Nephron (organoid): Measurements from ENCODE around the gene ZFYVE28.

Source experiments
- H3K27ac Mint-ChIP-seq, 3 experiments: 2 replicates each; pipeline ENCODE4 v1.8.0; 2020; ENCODE audit warnings: mixed read lengths in 3 of 3, mild to moderate bottlenecking in 2 of 3, moderate library complexity in 1 of 3
- H3K27me3 Mint-ChIP-seq: 2 replicates; pipeline ENCODE4 v1.8.0; 2021; ENCODE audit warnings: low read depth, mild to moderate bottlenecking, moderate library complexity, mixed read lengths
- H3K36me3 Mint-ChIP-seq: 2 replicates; pipeline ENCODE4 v1.8.0; 2020; ENCODE audit warnings: low read depth, mixed read lengths
- H3K4me1 Mint-ChIP-seq: 2 replicates; pipeline ENCODE4 v1.8.0; 2020; ENCODE audit warnings: mixed read lengths
- H3K4me3 Mint-ChIP-seq, 3 experiments: 2 replicates each; pipeline ENCODE4 v1.8.0; 2020; ENCODE audit warnings: mild to moderate bottlenecking in 3 of 3, mixed read lengths in 3 of 3, moderate library complexity in 2 of 3
- H3K9me3 Mint-ChIP-seq: 2 replicates; pipeline ENCODE4 v1.8.0; 2020; ENCODE audit warnings: mixed read lengths
- CTCF ChIP-seq, 3 experiments: fragments of 200-600 bp; sonication (generic); IDR thresholded peaks; one replicate each; pipeline ENCODE4 v1.5.0; 2021; ENCODE audit warnings: antibody characterized with exemption in 3 of 3; ENCODE audit not compliant: unreplicated experiment in 3 of 3

ZFYVE28 gene

GRCh38 chr4:2252530-2253091 lies 165.8 kb downstream of the ZFYVE28 start:
- Mint-ChIP-seq H3K27me3 (no peaks in the 10 kb centered on the region), H3K9me3 (no peaks in the 10 kb centered on the region), H3K36me3 (peaks cover 15% of the 10 kb centered on the region), H3K4me3 (no peak overlapping the region), H3K27ac (no peak overlapping the region), H3K4me1 (peaks cover 21% of the 10 kb centered on the region)
- no peak for TF ChIP-seq CTCF (IDR thresholded peaks at IDR 0.05; ENCODE audit: unreplicated experiment in 3 of 3)

DNA sequence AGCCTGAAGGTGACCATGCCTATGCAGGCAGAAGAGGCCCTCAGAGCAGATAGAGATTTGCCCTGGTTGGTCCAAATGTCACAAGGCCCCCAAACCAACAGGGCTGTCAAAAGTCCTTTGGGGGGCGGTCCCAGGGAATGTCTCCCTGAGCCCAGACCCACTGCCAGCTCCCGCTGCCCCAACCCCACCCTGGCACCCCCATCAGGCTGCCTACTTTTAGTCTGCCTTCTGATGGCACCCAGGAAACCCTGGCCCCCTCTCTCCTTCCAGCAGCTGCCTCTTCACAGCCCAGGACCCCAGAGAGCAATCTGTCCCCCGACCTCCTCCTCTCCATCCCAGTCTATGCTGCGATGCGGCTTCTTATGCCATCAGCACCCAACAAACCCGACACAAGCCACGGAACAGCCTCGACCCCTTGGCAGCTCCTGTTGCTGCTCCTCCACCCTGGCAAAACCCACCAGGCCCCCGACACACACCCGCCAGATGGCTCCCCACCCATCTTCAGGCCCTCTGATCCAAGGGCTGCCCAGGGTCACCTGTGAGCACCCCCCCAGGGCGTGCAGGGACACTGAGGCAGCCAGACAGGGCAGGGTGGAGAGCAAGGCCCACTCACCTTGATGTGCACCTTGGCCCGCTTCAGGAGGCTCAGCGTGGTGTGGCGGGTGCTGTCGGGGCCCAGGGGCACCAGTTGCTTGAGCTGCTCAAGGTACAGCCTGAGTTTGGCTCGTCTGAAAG lies 166.5 kb downstream of the ZFYVE28 start:
- no peak overlapping the region for H3K27ac Mint-ChIP-seq
- no peak for TF ChIP-seq CTCF (IDR thresholded peaks at IDR 0.05; ENCODE audit: unreplicated experiment in 3 of 3)
- H3K9me3 Mint-ChIP-seq, result no peaks in the 10 kb centered on the region
- H3K36me3 Mint-ChIP-seq, result peaks cover 15% of the 10 kb centered on the region
- peaks cover 15% of the 10 kb centered on the region for H3K4me1 Mint-ChIP-seq
- H3K4me3 Mint-ChIP-seq, result no peak overlapping the region
- no peaks in the 10 kb centered on the region for H3K27me3 Mint-ChIP-seq

GRCh38 chr4:2251073-2251794 lies 167.2 kb downstream of the ZFYVE28 start:
- H3K27ac Mint-ChIP-seq, result no peak overlapping the region
- H3K9me3 Mint-ChIP-seq, result no peaks in the 10 kb centered on the region
- H3K4me1 Mint-ChIP-seq, result peaks cover 13% of the 10 kb centered on the region
- peaks cover 15% of the 10 kb centered on the region for H3K36me3 Mint-ChIP-seq
- H3K4me3 Mint-ChIP-seq, result no peak overlapping the region
- no peak for TF ChIP-seq CTCF (IDR thresholded peaks at IDR 0.05; ENCODE audit: unreplicated experiment in 3 of 3)
- H3K27me3 Mint-ChIP-seq, result no peaks in the 10 kb centered on the region

DNA sequence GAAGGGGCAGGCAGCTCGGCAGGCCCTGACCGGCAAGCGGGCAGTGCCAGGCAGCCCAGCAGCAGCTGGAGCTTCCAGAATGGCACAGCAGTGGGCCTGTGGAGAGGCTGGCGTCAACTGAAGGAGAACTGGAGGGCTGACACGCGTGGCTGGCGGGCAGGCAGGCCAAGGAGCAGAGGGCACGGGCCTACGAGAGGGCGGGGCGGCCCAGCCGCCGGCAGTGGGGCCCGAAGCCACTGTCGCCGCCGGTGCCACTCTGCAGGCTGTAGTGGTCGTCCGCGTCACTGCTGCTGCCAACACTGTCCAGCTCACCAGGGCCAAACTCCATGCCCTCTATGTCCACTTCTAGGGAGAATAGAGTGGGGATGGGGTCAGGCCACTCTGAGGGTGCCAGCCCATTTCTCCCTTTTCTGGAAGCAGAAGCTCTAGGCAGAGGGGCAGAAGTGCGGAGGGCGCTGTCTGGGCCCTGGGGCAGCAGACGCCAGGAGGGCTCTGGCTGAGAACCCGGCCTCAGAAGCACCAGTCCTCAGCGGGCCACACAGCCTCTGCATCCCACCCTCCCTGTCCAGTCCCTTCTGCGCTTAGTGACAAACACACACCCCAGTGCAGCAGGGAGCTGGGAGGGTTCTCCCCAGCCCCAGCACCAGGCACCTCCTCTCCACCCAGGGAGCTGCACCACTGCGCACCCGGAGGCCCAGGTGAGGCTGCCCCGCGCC lies 167.9 kb downstream of the ZFYVE28 start:
- H3K4me3 Mint-ChIP-seq, result no peak overlapping the region
- TF ChIP-seq CTCF (IDR thresholded peaks at IDR 0.05; ENCODE audit: unreplicated experiment in 3 of 3), result no peak
- no peak overlapping the region for H3K27ac Mint-ChIP-seq
- peaks cover 14% of the 10 kb centered on the region for H3K4me1 Mint-ChIP-seq
- peaks cover 15% of the 10 kb centered on the region for H3K36me3 Mint-ChIP-seq
- H3K27me3 Mint-ChIP-seq, result no peaks in the 10 kb centered on the region
- H3K9me3 Mint-ChIP-seq, result no peaks in the 10 kb centered on the region

DNA sequence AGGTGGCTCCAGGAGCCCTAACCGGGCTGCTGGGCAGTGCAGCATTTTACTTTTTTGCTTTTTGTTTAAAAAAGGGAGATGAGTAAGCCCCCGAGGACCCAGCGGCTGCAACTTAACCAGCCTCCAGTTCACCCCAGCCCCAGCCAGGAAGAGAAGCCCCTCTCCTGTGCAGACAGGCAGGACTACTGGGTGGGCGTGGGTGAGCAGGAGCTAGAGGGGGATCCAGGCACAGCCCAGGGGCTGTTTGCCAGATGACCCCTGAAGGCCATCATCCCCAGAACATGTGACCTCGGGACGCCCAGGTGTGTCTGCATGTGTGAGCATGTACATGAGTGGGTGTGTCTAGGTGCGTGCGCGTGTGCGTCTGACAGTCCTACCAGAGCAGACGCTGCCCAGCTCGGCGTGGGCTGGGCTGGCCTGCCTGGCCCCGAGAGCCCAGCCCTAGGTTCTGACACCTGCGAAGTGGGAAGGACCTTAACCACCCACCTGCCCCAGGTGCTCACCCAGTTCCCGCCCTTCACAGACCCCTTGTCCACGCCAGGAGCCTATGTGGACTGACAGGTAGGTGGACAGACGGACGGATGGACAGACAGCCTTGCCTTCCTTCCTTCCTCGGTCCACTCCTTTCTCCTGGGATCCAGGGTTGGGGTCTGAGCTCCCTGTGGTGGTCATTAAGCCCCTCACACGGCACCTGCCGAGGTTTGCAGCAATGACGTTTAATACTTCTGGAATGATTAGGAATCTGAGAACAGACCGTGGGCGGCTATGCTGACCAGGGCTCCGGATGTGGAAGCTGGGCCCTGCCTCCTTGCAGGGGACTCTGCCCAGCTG lies 168.7 kb downstream of the ZFYVE28 start:
- no peak for TF ChIP-seq CTCF (IDR thresholded peaks at IDR 0.05; ENCODE audit: unreplicated experiment in 3 of 3)
- peaks cover 18% of the 10 kb centered on the region for H3K4me1 Mint-ChIP-seq
- no peak overlapping the region for H3K27ac Mint-ChIP-seq
- no peaks in the 10 kb centered on the region for H3K9me3 Mint-ChIP-seq
- H3K27me3 Mint-ChIP-seq, result no peaks in the 10 kb centered on the region
- no peak overlapping the region for H3K4me3 Mint-ChIP-seq
- H3K36me3 Mint-ChIP-seq, result peaks cover 11% of the 10 kb centered on the region
